Esophagus muscularis mucosa (tissue), 3 donors: ENCODE measurements around the gene CBLB.

Source experiments
- CTCF ChIP-seq, 3 experiments: fragments of 200-600 bp in 2 of 3; fragments of 450-650 bp in 1 of 3; sonication (generic) in 2 of 3; IDR thresholded peaks; one replicate each; pipeline ENCODE4 v1.5.1; 2017 to 2019; ENCODE audit warnings: antibody characterized with exemption in 3 of 3, mild to moderate bottlenecking in 2 of 3, moderate library complexity in 1 of 3
- POLR2A ChIP-seq: fragments of 450-650 bp; IDR thresholded peaks from one replicate; pipeline ENCODE4 v1.6.1; 2017; ENCODE audit warnings: antibody characterized with exemption, moderate library complexity, mild to moderate bottlenecking, low read depth
- POLR2AphosphoS5 ChIP-seq, 2 donors: sonication (generic); formaldehyde crosslinking; IDR thresholded peaks; one replicate each; pipeline ENCODE4 v1.6.1; 2017; ENCODE audit warnings: antibody characterized with exemption in 2 of 2

- TF ChIP-seq CTCF (IDR thresholded peaks at IDR 0.05), result no peak
- no peak for TF ChIP-seq POLR2A
- TF ChIP-seq POLR2AphosphoS5 (IDR thresholded peaks at IDR 0.05), result no peak
Measured at GRCh38 chr3:105885256-105885655, 16.4 kb upstream of the CBLB start.
